HCT116 (cell line): Measurements from ENCODE around the gene SLC1A6. TPM values are rescaled to one million over a fixed set of nuclear protein-coding genes. Genes with fewer than 3 reads are reported as not detected.

ENCODE experiments used
- ATAC-seq: fragments of 200-7000 bp; cut with Tn5 transposase; 2 replicates; pipeline ENCODE4 v1.9.1; 2020; ENCODE audit warnings: mild to moderate bottlenecking, moderate library complexity
- BruUV-seq: library from RNA; stranded (reverse); fragments of 400-500 nt; replicated peaks from 2 replicates; lab custom pipeline; 2021; lab: Mats Ljungman, UMichigan
- CTCF ChIA-PET: fragments of 300-600 bp; sonication (Branson Sonifier 250); formaldehyde crosslinking; loops from one replicate; lab custom pipeline; 2021; ENCODE audit warnings: antibody characterized with exemption; lab: Charles Lee
- POLR2A ChIA-PET: fragments of 300-600, 350-600 bp; sonication (Branson Sonifier 250); formaldehyde crosslinking; loops from one replicate; lab custom pipeline; 2021; ENCODE audit warnings: antibody characterized with exemption; lab: Charles Lee
- RAD21 ChIA-PET, 2 experiments: fragments of 300-600 bp; sonication (Branson Sonifier 250); formaldehyde crosslinking; loops; one replicate each; lab custom pipeline; 2023; ENCODE audit warnings: low total read pairs in 2 of 2; ENCODE audit not compliant: uncharacterized antibody in 2 of 2, unreplicated experiment in 2 of 2, low non-redundant PET in 1 of 2; lab: Charles Lee
- DNase-seq: peaks from one replicate; pipeline ENCODE4 v3.0.0-alpha.2; 2010; ENCODE audit warnings: low read depth, low spot score
- H2AFZ ChIP-seq: fragments of 200-600 bp; shearing (Covaris generic), sonication (generic); 2 replicates; pipeline ENCODE4 v1.6.1; 2017; ENCODE audit warnings: low read depth, mixed run types, mixed read lengths, antibody characterized with exemption, low read length; ENCODE audit not compliant: poor library complexity, severe bottlenecking
- H3K27ac ChIP-seq: 2 replicates; pipeline ENCODE4 v1.5.1; 2012; ENCODE audit warnings: low read depth, low read length
- H3K27me3 ChIP-seq: fragments of 200-600 bp; sonication (generic); 2 replicates; pipeline ENCODE4 v1.6.1; 2016; ENCODE audit warnings: mixed run types, low read length, mixed read lengths; ENCODE audit not compliant: insufficient read depth
- H3K36me3 ChIP-seq, 2 experiments: fragments of 200-500 bp in 1 of 2; fragments of 200-600 bp in 1 of 2; sonication (Bioruptor generic) in 1 of 2; sonication (generic) in 1 of 2; 2 replicates each; pipeline versions ENCODE4 v1.5.1 to v1.6.1; 2014 to 2016; ENCODE audit warnings: low read length in 2 of 2, inconsistent platforms in 1 of 2, mixed read lengths in 1 of 2, mixed run types in 1 of 2; ENCODE audit not compliant: insufficient read depth in 2 of 2, control insufficient read depth in 1 of 2
- H3K4me1 ChIP-seq, 2 experiments: fragments of 200-600 bp in 1 of 2; sonication (generic) in 1 of 2; 2 replicates each; pipeline versions ENCODE4 v1.5.1 to v1.6.1; 2012 to 2017; ENCODE audit warnings: low read length in 2 of 2, inconsistent platforms in 1 of 2, mild to moderate bottlenecking in 1 of 2, mixed read lengths in 1 of 2, mixed run types in 1 of 2, moderate library complexity in 1 of 2; ENCODE audit not compliant: insufficient read depth in 2 of 2, control insufficient read depth in 1 of 2
- H3K4me2 ChIP-seq: fragments of 200-600 bp; sonication (generic); 2 replicates; pipeline ENCODE4 v1.6.1; 2017; ENCODE audit warnings: mixed run types, low read length, mixed read lengths
- H3K4me3 ChIP-seq, 2 experiments: fragments of 200-600 bp in 1 of 2; sonication (generic) in 1 of 2; replicated peaks in 1 of 2; 2 replicates each; pipeline ENCODE4 v1.5.1; 2011 to 2016; ENCODE audit warnings: low read length in 2 of 2, control low read depth in 1 of 2, low read depth in 1 of 2, mild to moderate bottlenecking in 1 of 2, mixed read lengths in 1 of 2, mixed run types in 1 of 2
- H3K79me2 ChIP-seq: fragments of 200-600 bp; sonication (generic); 2 replicates; pipeline ENCODE4 v1.6.1; 2017; ENCODE audit warnings: mild to moderate bottlenecking, mixed run types, low read length, moderate library complexity, mixed read lengths; ENCODE audit not compliant: insufficient read depth
- H3K9ac ChIP-seq: fragments of 200-600 bp; sonication (generic); 2 replicates; pipeline ENCODE4 v1.6.1; 2016; ENCODE audit warnings: low read length, mixed read lengths
- H3K9me2 ChIP-seq: fragments of 200-600 bp; sonication (generic), shearing (Covaris generic); 2 replicates; pipeline ENCODE4 v1.6.1; 2017; ENCODE audit warnings: mixed run types, mild to moderate bottlenecking, moderate library complexity; ENCODE audit not compliant: insufficient read depth
- H3K9me3 ChIP-seq, 2 experiments: fragments of 200-500 bp in 1 of 2; fragments of 200-600 bp in 1 of 2; sonication (Bioruptor generic) in 1 of 2; sonication (generic) in 1 of 2; 2 replicates each; pipeline ENCODE4 v1.6.1; 2014 to 2017; ENCODE audit warnings: low read length in 2 of 2, mixed read lengths in 2 of 2, inconsistent platforms in 1 of 2, low read depth in 1 of 2, mild to moderate bottlenecking in 1 of 2, mixed run types in 1 of 2, moderate library complexity in 1 of 2; ENCODE audit not compliant: control insufficient read depth in 1 of 2, insufficient read depth in 1 of 2
- H4K20me1 ChIP-seq: fragments of 200-600 bp; sonication (generic), shearing (Covaris generic); 2 replicates; pipeline ENCODE4 v1.6.1; 2017; ENCODE audit warnings: mixed run types, mild to moderate bottlenecking, moderate library complexity; ENCODE audit not compliant: insufficient read depth
- CBX3 ChIP-seq: IDR thresholded peaks from 2 replicates; pipeline ENCODE4 v1.6.1; 2012; ENCODE audit warnings: low read depth
- EGR1 ChIP-seq: IDR thresholded peaks from 2 replicates; pipeline ENCODE4 v1.6.1; 2012; ENCODE audit warnings: low read depth
- ELF1 ChIP-seq: IDR thresholded peaks from 2 replicates; pipeline ENCODE4 v1.6.1; 2012; ENCODE audit warnings: low read depth, borderline replicate concordance
- EZH2phosphoT487 ChIP-seq: fragments of 200-600 bp; IDR thresholded peaks from 2 replicates; pipeline ENCODE4 v1.6.1; 2018; ENCODE audit warnings: antibody characterized with exemption, borderline replicate concordance
- FOSL1 ChIP-seq: IDR thresholded peaks from 2 replicates; pipeline ENCODE4 v1.6.1; 2012; ENCODE audit warnings: low read depth
- POLR2A ChIP-seq: IDR thresholded peaks from 2 replicates; pipeline ENCODE4 v1.7.0; 2011; ENCODE audit warnings: borderline replicate concordance; ENCODE audit not compliant: insufficient read depth, insufficient read length; ENCODE audit errors: extremely low read depth
- POLR2AphosphoS5 ChIP-seq: IDR thresholded peaks from 2 replicates; pipeline ENCODE4 v1.6.1; 2011; ENCODE audit warnings: mild to moderate bottlenecking, low read depth, low read length, moderate library complexity
- SRF ChIP-seq: IDR thresholded peaks from 2 replicates; pipeline ENCODE4 v1.6.1; 2012; ENCODE audit warnings: low read depth
- TCF7L2 ChIP-seq: IDR thresholded peaks from 2 replicates; pipeline ENCODE4 v1.7.0; 2011; ENCODE audit warnings: borderline replicate concordance, inconsistent platforms; ENCODE audit not compliant: insufficient read depth, insufficient read length; ENCODE audit errors: extremely low read depth
- YY1 ChIP-seq: IDR thresholded peaks from 2 replicates; pipeline ENCODE4 v1.6.1; 2011; ENCODE audit warnings: low read length, low read depth, moderate library complexity, mild to moderate bottlenecking; ENCODE audit not compliant: insufficient replicate concordance; ENCODE audit errors: extremely low read depth
- ZNF274 ChIP-seq: fragments of 200-500 bp; sonication (Bioruptor generic); IDR thresholded peaks from 2 replicates; pipeline ENCODE4 v1.6.1; 2014; ENCODE audit warnings: mild to moderate bottlenecking, low read depth, low read length, inconsistent platforms
- intact Hi-C: fragments of 100-400 bp; cut with micrococcal nuclease; formaldehyde crosslinking; loops from 2 replicates; pipeline ENCODE4 v1.10.0; 2022
- total RNA-seq: library from RNA; stranded (reverse); gene quantifications from one replicate; pipeline ENCODE4 v1.2.1, GENCODE V29; 2021; ENCODE audit not compliant: unreplicated experiment
- TF ChIP-seq, protein P1 (sequence below): IDR thresholded peaks from 2 replicates; pipeline ENCODE4 v1.6.1; 2012
- TF ChIP-seq, protein P2 (sequence below): IDR thresholded peaks from 2 replicates; pipeline ENCODE4 v1.6.1; 2012
- TF ChIP-seq, protein P3 (sequence below), 3 experiments: fragments of 200-600 bp in 1 of 3; sonication (generic) in 1 of 3; IDR thresholded peaks in 2 of 3; conservative IDR thresholded peaks in 1 of 3; 2 replicates each; pipeline ENCODE4 v1.5.1; 2012 to 2017; ENCODE audit warnings: low read depth in 2 of 3, low read length in 2 of 3, antibody characterized with exemption in 1 of 3, borderline replicate concordance in 1 of 3, control low read depth in 1 of 3, mild to moderate bottlenecking in 1 of 3, mixed read lengths in 1 of 3, mixed run types in 1 of 3, moderate library complexity in 1 of 3; ENCODE audit not compliant: insufficient read depth in 1 of 3
- TF ChIP-seq, protein P4 (sequence below): IDR thresholded peaks from 2 replicates; pipeline ENCODE4 v1.6.1; 2012; ENCODE audit warnings: low read depth

Gene SLC1A6
- total RNA-seq, 1 experiment from 2014 or later: not detected

DNA sequence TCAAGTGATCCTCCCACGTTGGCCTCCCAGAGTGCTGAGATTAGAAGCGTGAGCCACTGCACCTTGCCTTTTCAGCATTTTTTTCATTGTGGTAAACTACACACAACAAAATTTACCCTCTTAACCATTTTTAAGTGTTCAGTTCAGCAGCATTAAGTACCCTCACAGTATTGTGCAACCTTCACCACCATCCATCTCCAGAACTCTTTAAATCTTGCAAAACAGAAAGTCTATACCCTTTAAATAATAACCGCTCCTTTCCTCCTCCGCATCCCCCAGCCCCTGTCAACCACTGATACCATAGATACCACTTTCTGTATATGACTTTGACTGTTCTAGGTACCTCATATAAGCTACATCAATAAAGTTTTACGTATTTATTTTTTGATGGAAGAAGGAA lies 48.8 kb upstream of the SLC1A6 start:
- no peaks in the 10 kb centered on the region; the same call in 1 of the 2 replicates for H3K27me3 ChIP-seq
- intact Hi-C loops: no loop called here
- no peaks in the 10 kb centered on the region for H3K9me3 ChIP-seq
- RAD21 ChIA-PET: no interaction called here
- H3K9me2 ChIP-seq: no peaks in the 10 kb centered on the region
- CTCF ChIA-PET: no interaction called here
- no peak for TF ChIP-seq EZH2phosphoT487
- TF ChIP-seq ZNF274: no peak
- TF ChIP-seq, protein P1, sequence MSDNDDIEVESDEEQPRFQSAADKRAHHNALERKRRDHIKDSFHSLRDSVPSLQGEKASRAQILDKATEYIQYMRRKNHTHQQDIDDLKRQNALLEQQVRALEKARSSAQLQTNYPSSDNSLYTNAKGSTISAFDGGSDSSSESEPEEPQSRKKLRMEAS: no peak
- TF ChIP-seq, protein P2, sequence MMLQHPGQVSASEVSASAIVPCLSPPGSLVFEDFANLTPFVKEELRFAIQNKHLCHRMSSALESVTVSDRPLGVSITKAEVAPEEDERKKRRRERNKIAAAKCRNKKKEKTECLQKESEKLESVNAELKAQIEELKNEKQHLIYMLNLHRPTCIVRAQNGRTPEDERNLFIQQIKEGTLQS: no peak
- TF ChIP-seq, protein P3, sequence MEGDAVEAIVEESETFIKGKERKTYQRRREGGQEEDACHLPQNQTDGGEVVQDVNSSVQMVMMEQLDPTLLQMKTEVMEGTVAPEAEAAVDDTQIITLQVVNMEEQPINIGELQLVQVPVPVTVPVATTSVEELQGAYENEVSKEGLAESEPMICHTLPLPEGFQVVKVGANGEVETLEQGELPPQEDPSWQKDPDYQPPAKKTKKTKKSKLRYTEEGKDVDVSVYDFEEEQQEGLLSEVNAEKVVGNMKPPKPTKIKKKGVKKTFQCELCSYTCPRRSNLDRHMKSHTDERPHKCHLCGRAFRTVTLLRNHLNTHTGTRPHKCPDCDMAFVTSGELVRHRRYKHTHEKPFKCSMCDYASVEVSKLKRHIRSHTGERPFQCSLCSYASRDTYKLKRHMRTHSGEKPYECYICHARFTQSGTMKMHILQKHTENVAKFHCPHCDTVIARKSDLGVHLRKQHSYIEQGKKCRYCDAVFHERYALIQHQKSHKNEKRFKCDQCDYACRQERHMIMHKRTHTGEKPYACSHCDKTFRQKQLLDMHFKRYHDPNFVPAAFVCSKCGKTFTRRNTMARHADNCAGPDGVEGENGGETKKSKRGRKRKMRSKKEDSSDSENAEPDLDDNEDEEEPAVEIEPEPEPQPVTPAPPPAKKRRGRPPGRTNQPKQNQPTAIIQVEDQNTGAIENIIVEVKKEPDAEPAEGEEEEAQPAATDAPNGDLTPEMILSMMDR (IDR thresholded peaks at IDR 0.05 in 2 of 3, conservative IDR thresholded peaks at IDR 0.05 in 1 of 3; ENCODE audit: borderline replicate concordance in 1 of 3, insufficient read depth in 1 of 3, low read depth in 2 of 3, low read length in 2 of 3): no peak
- no peak for TF ChIP-seq POLR2A
- TF ChIP-seq, protein P4, sequence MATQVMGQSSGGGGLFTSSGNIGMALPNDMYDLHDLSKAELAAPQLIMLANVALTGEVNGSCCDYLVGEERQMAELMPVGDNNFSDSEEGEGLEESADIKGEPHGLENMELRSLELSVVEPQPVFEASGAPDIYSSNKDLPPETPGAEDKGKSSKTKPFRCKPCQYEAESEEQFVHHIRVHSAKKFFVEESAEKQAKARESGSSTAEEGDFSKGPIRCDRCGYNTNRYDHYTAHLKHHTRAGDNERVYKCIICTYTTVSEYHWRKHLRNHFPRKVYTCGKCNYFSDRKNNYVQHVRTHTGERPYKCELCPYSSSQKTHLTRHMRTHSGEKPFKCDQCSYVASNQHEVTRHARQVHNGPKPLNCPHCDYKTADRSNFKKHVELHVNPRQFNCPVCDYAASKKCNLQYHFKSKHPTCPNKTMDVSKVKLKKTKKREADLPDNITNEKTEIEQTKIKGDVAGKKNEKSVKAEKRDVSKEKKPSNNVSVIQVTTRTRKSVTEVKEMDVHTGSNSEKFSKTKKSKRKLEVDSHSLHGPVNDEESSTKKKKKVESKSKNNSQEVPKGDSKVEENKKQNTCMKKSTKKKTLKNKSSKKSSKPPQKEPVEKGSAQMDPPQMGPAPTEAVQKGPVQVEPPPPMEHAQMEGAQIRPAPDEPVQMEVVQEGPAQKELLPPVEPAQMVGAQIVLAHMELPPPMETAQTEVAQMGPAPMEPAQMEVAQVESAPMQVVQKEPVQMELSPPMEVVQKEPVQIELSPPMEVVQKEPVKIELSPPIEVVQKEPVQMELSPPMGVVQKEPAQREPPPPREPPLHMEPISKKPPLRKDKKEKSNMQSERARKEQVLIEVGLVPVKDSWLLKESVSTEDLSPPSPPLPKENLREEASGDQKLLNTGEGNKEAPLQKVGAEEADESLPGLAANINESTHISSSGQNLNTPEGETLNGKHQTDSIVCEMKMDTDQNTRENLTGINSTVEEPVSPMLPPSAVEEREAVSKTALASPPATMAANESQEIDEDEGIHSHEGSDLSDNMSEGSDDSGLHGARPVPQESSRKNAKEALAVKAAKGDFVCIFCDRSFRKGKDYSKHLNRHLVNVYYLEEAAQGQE: no peak
- TF ChIP-seq EGR1: no peak
- TF ChIP-seq FOSL1: no peak
- TF ChIP-seq TCF7L2: no peak
- no peak for TF ChIP-seq CBX3
- no peak for TF ChIP-seq YY1
- TF ChIP-seq SRF: no peak
- no peak for TF ChIP-seq POLR2AphosphoS5
- TF ChIP-seq ELF1: no peak
- no peaks in the 10 kb centered on the region for H4K20me1 ChIP-seq
- H3K36me3 ChIP-seq: no peaks in the 10 kb centered on the region
- H2AFZ ChIP-seq: no peak overlapping the region
- H3K27ac ChIP-seq: no peak overlapping the region
- H3K4me2 ChIP-seq: no peak overlapping the region
- no peak overlapping the region for H3K9ac ChIP-seq
- no peak for DNase-seq
- POLR2A ChIA-PET: no interaction called here
- BruUV-seq: no TSS peak
- ATAC-seq: no peak
- H3K4me3 ChIP-seq: no peak overlapping the region
- no peaks in the 10 kb centered on the region for H3K79me2 ChIP-seq
- H3K4me1 ChIP-seq: no peaks in the 10 kb centered on the region
